Pancreas (tissue), 10 donors: ENCODE measurements around the gene NAB2. TPM values are rescaled to one million over a fixed set of nuclear protein-coding genes. Genes with fewer than 3 reads are reported as not detected.
A peak's percentile ranks its signal among the peaks of the same experiment; 100 is the strongest.

Experiments
- ATAC-seq, 4 donors: fragments of 200-7000 bp; cut with Tn5 transposase; one replicate each; pipeline versions ENCODE4 v1.8.0 to v1.9.1; 2020; ENCODE audit warnings: mild to moderate bottlenecking in 4 of 4, moderate library complexity in 4 of 4
- DNase-seq, 6 donors: peaks; one replicate each; pipeline ENCODE4 v3.0.0-alpha.2; 2020
- FAIRE-seq: peaks from 2 replicates; lab custom pipeline; 2012; peaks lifted over from hg19 to GRCh38; lab: Jason Lieb, UNC
- H3K27ac ChIP-seq, 4 donors: fragments of 200-600 bp; sonication (generic); 1 replicate in 3 of 4; 2 replicates in 1 of 4; pipeline versions ENCODE4 v1.5.0 to v1.8.0; 2020
- H3K27me3 ChIP-seq, 4 donors: fragments of 200-600 bp; one replicate each; pipeline ENCODE4 v1.8.0; 2021
- H3K36me3 ChIP-seq, 3 donors: fragments of 200-600 bp; sonication (generic) in 1 of 3; one replicate each; pipeline versions ENCODE4 v1.5.0 to v1.8.0; 2020 to 2021
- H3K4me1 ChIP-seq, 3 donors: fragments of 200-600 bp; one replicate each; pipeline ENCODE4 v1.8.0; 2021
- H3K4me3 ChIP-seq, 4 donors: fragments of 200-600 bp; sonication (generic) in 2 of 4; one replicate each; pipeline versions ENCODE4 v1.5.0 to v1.8.0; 2020 to 2021
- H3K9me3 ChIP-seq, 4 donors: fragments of 200-600 bp; one replicate each; pipeline ENCODE4 v1.8.0; 2021
- WGBS, 2 donors: extraction: QIAGEN DNeasy Blood & Tissue Kit; methylation state at CpG; one replicate each; pipeline ENCODE4 v1.1.7; 2013; 5-methylcytosine and 5-hydroxymethylcytosine counted together
- intact Hi-C, 3 donors: fragments of 100-400 bp; cut with DNase I; formaldehyde crosslinking; loops; one replicate each; pipeline versions ENCODE4 v1.11.1 to v1.14.2; 2022
- polyA plus RNA-seq, 2 donors: library from polyadenylated mRNA; stranded (reverse); fragments of 200-250 nt; gene quantifications; one replicate each; pipeline ENCODE4 v1.2.3, GENCODE V29; 2013
- total RNA-seq, 6 donors: library from RNA; stranded (reverse); fragmentation: NEBNext Ultra II Directional in 4 of 6; extraction: Animal tissue kit (Norgen Biotek cat#: 25700) in 4 of 6; gene quantifications; one replicate each; pipeline versions ENCODE4 v1.2.1 to v1.2.4, GENCODE V29; 2021 to 2023
- TF ChIP-seq, protein P1 (sequence below), 4 donors: fragments of 200-600 bp; sonication (generic) in 3 of 4; IDR thresholded peaks; one replicate each; pipeline versions ENCODE4 v1.5.0 to v1.8.0; 2021; ENCODE audit warnings: antibody characterized with exemption in 4 of 4
- donor health status: healthy with polysubstance abuse.
- donor health status: DM: no; HTN: no; CAD: no; lungs with moderate emphysema.
- donor health status: DM: no; HTN: no; CAD: no.
- donor health status: control.
- donor health status: control.
- donor health status: Bipolar disorder and iron deficiency.
- donor health status: DM: yes; HTN: yes; CAD: no.
- donor health status: DM: no; HTN: no; CAD: no.
- donor health status: DM: no; HTN: no; CAD: no.
- donor health status: DM: yes; HTN: yes; CAD: no.

NAB2 gene
- total and polyA plus RNA-seq, 8 donors, result 2.1 to 21.3 (median 5.6) TPM

DNA sequence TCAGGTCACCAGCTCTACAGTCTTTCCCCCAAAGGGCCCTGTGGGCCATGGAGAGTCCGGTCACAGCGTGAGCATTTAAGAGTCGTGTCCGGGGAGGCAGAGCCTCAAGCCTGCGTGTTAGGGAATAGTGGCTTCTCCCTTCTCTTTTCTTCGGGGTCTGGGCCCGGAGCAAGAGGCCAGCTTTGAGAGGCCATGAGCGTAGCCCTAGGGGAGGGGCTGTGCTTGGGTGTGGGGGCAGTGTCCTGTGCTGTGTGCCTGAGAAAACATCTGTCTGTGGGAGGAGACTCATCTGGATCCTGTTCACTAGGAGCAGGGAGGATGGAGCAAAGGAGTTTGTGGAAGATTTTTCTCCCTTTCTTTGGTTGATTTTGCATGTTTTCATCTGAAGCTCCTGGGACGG is 53.2 kb downstream of the NAB2 start:
- intact Hi-C loops, result no loop called here
- DNase-seq (no peak), ATAC-seq (peak in 1 of 4 donors; percentile 18), FAIRE-seq (no peak)
- Histone ChIP-seq H3K4me3 (no peak overlapping the region), H3K27ac (no peak overlapping the region), H3K4me1 (no peaks in the 10 kb centered on the region), H3K36me3 (peaks cover 0 to 15% (median 0%) of the 10 kb centered on the region in 3 donors), H3K9me3 (no peaks in the 10 kb centered on the region), H3K27me3 (no peaks in the 10 kb centered on the region)
- TF ChIP-seq, protein P1, sequence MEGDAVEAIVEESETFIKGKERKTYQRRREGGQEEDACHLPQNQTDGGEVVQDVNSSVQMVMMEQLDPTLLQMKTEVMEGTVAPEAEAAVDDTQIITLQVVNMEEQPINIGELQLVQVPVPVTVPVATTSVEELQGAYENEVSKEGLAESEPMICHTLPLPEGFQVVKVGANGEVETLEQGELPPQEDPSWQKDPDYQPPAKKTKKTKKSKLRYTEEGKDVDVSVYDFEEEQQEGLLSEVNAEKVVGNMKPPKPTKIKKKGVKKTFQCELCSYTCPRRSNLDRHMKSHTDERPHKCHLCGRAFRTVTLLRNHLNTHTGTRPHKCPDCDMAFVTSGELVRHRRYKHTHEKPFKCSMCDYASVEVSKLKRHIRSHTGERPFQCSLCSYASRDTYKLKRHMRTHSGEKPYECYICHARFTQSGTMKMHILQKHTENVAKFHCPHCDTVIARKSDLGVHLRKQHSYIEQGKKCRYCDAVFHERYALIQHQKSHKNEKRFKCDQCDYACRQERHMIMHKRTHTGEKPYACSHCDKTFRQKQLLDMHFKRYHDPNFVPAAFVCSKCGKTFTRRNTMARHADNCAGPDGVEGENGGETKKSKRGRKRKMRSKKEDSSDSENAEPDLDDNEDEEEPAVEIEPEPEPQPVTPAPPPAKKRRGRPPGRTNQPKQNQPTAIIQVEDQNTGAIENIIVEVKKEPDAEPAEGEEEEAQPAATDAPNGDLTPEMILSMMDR (IDR thresholded peaks at IDR 0.05), result no peak
- 81 to 88% methylated on average over 9 of the region's 9 CpGs for WGBS, 2 donors

- Histone ChIP-seq H3K9me3 (no peaks in the 10 kb centered on the region), H3K36me3 (peaks cover 0 to 15% (median 0%) of the 10 kb centered on the region in 3 donors), H3K4me1 (no peaks in the 10 kb centered on the region), H3K27me3 (no peaks in the 10 kb centered on the region), H3K4me3 (no peak overlapping the region), H3K27ac (no peak overlapping the region)
- intact Hi-C loops, result no loop called here
- TF ChIP-seq, protein P1 (IDR thresholded peaks at IDR 0.05), result no peak
- ATAC-seq, result no peak
- DNase-seq, result no peak
- 59 to 63% methylated on average over 7 of the region's 7 CpGs for WGBS, 2 donors
- FAIRE-seq, result no peak
These were observed 53.8 kb downstream of the NAB2 start for GRCh38 chr12:57142727-57143126.

DNA sequence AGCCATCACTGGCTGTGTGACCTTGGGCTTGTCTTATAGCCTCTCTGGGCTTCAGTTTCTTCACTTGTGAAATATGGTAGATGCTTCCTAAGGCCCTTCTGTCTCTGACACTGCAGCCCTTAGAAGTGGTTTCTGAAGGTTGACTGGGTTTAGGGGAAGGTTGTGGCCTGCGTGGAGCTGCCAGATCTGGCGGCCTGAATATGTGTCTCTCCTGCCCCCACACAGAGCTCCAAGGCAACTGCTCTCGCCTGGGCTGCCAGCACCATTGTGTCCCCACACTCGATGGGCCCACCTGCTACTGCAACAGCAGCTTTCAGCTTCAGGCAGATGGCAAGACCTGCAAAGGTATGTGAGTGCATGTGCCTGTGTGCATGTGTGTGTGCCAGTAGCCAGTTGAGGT is 54.5 kb downstream of the NAB2 start:
- Histone ChIP-seq H3K4me1 (no peaks in the 10 kb centered on the region), H3K9me3 (no peaks in the 10 kb centered on the region), H3K36me3 (peaks cover 0 to 15% (median 0%) of the 10 kb centered on the region in 3 donors), H3K27ac (no peak overlapping the region), H3K4me3 (no peak overlapping the region), H3K27me3 (no peaks in the 10 kb centered on the region)
- ATAC-seq (no peak), FAIRE-seq (no peak), DNase-seq (no peak)
- 79 to 81% methylated on average over 4 of the region's 4 CpGs for WGBS, 2 donors
- TF ChIP-seq, protein P1 (IDR thresholded peaks at IDR 0.05), result no peak
- intact Hi-C loops, result no loop called here

Other genes starting within 250 kb of the NAB2 start
- not detected for gene SDR9C7, start 154.7 kb upstream of the NAB2 start, total RNA-seq
- not detected for gene SDR9C7, start 154.7 kb upstream of the NAB2 start, polyA plus RNA-seq
- gene RDH16, start 131.5 kb upstream of the NAB2 start, total RNA-seq, result under 1 TPM; 0.08 to 0.35 (median 0.25) TPM
- gene RDH16, start 131.5 kb upstream of the NAB2 start, polyA plus RNA-seq, result under 1 TPM; 0.77 to 0.84 TPM
- gene ZBTB39, start 82.6 kb upstream of the NAB2 start, total RNA-seq, result 1 to 10 TPM; 2.4 to 4.3 (median 2.8) TPM
- 1 to 10 TPM; 1.5 to 1.9 TPM for gene ZBTB39, start 82.6 kb upstream of the NAB2 start, polyA plus RNA-seq
- gene TAC3, start 72.6 kb upstream of the NAB2 start, total RNA-seq, result not detected
- 1 to 10 TPM in 1 of 2 donors, under 1 TPM in 1; 0.23 to 4.4 TPM for gene TAC3, start 72.6 kb upstream of the NAB2 start, polyA plus RNA-seq
- gene MYO1A, start 39.0 kb upstream of the NAB2 start, total RNA-seq, result under 1 TPM in 5 of 6 donors, not detected in 1; 0.22 to 0.65 (median 0.47) TPM
- gene MYO1A, start 39.0 kb upstream of the NAB2 start, polyA plus RNA-seq, result under 1 TPM; 0.15 to 0.47 TPM
- gene NEMP1, start 10.3 kb upstream of the NAB2 start, total RNA-seq, result 1 to 10 TPM; 3.2 to 5.7 (median 4.0) TPM
- gene NEMP1, start 10.3 kb upstream of the NAB2 start, polyA plus RNA-seq, result 1 to 10 TPM; 1.1 to 2.4 TPM
- 100 to 1,000 TPM in 1 of 6 donors, 10 to 100 TPM in 5; 31.0 to 116 (median 51.9) TPM for gene STAT6, start 22.2 kb downstream of the NAB2 start, total RNA-seq
- 100 to 1,000 TPM; 137 to 141 TPM for gene STAT6, start 22.2 kb downstream of the NAB2 start, polyA plus RNA-seq
- gene LRP1, start 39.4 kb downstream of the NAB2 start, total RNA-seq, result 10 to 100 TPM; 19.2 to 89.4 (median 38.5) TPM
- gene LRP1, start 39.4 kb downstream of the NAB2 start, polyA plus RNA-seq, result 10 to 100 TPM; 12.2 to 15.7 TPM
- gene LRP1-AS, start 58.5 kb downstream of the NAB2 start, total RNA-seq, result not detected
- gene LRP1-AS, start 58.5 kb downstream of the NAB2 start, polyA plus RNA-seq, result not detected
- 1 to 10 TPM in 4 of 6 donors, under 1 TPM in 2; 0.37 to 3.3 (median 1.2) TPM for gene NXPH4, start 127.7 kb downstream of the NAB2 start, total RNA-seq
- under 1 TPM; 0.28 to 0.38 TPM for gene NXPH4, start 127.7 kb downstream of the NAB2 start, polyA plus RNA-seq
- 100 to 1,000 TPM in 1 of 6 donors, 10 to 100 TPM in 5; 44.8 to 183 (median 63.9) TPM for gene SHMT2, start 140.6 kb downstream of the NAB2 start, total RNA-seq
- gene SHMT2, start 140.6 kb downstream of the NAB2 start, polyA plus RNA-seq, result 10 to 100 TPM; 20.0 to 29.8 TPM
- gene STAC3, start 162.1 kb downstream of the NAB2 start, total RNA-seq, result 1 to 10 TPM in 2 of 6 donors, under 1 TPM in 4; 0.46 to 2.1 (median 0.76) TPM
- 1 to 10 TPM; 2.5 to 3.0 TPM for gene STAC3, start 162.1 kb downstream of the NAB2 start, polyA plus RNA-seq